ENCODE data around the gene EFCC1.

- TF ChIP-seq CTCF (optimal IDR thresholded peaks at IDR 0.05 in 1 of 3, IDR thresholded peaks at IDR 0.05 in 1 of 3, conservative IDR thresholded peaks at IDR 0.05 in 1 of 3; ENCODE audit: extremely low read depth in 1 of 3, insufficient read depth in 2 of 3, low read length in 3 of 3) (no peak), EZH2 (IDR thresholded peaks at IDR 0.05; ENCODE audit: low read length) (no peak)
These were observed 24.0 kb downstream of the EFCC1 start for GRCh38 chr3:129025108-129025507.
